ENCODE results near the gene SOX10.

SOX10 gene

DNA sequence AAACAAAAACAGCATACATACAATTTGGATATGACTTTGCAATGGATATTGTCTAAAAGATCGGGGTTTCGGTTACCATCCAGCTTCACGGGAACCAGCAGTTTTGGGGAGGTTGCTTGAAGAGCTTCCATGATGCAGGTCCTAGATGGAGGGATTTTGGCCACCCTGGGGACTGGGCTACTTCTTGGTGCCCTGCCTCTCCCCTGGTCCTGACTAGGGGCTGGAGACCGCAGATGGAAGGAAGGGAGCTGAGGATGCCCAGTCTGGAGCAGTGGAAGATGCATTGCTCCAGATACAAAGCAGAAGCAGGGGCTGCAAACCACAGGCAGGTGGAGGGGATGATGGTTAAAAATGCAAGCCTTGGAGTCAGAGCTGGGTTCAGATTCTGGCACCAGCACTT lies 13.5 kb downstream of the SOX10 start:
- DNase-seq (ENCODE audit: low read depth): no peak
- no peak for TF ChIP-seq CTCF (IDR thresholded peaks at IDR 0.05; ENCODE audit: control insufficient read depth, extremely low read depth, insufficient read depth)
- no peak overlapping the region for H3K4me3 ChIP-seq (ENCODE audit: low read depth, low read length)

DNA sequence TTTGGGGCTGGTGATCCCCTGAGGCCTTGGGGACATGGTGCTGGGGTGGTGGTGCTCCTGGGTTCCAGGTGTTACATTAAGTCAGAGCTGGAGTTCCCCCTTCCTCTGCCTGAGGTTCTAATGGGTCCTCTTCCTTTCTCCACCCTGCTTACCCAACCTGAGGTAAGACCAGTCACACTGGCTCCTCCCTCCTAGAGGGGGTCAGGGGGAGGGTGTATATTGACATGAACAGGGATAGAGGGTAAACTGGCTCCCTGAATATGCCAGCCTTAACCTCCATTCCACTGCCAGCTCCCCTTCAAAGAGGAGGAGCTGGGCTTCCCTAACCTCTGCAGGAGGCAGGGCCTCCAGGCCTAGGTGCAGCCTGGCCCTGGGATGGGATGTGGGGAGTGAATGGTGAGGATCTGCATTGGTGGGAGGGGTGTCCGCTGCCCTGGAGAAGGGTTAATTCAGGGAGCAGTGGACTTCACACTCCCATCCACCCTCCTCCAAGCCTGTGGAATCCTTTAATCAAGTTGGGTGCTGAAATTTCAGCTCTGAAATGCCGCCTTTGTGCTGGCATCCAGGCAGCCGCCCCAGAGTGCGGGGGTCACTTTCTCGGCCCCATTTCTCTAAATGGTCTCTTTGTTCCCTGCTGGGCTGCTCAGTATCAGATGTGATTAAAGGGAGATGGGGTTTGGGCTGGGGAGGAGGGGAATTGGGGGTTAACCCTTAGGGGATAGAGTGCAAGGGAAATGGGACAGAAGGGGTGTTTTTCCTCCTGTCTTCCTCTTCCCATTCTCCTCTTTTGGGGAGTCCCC lies 15.7 kb downstream of the SOX10 start:
- TF ChIP-seq CTCF (IDR thresholded peaks at IDR 0.05; ENCODE audit: control insufficient read depth, extremely low read depth, insufficient read depth): no peak
- H3K4me3 ChIP-seq (ENCODE audit: low read depth, low read length): no peak overlapping the region
- DNase-seq (ENCODE audit: low read depth): no peak

DNA sequence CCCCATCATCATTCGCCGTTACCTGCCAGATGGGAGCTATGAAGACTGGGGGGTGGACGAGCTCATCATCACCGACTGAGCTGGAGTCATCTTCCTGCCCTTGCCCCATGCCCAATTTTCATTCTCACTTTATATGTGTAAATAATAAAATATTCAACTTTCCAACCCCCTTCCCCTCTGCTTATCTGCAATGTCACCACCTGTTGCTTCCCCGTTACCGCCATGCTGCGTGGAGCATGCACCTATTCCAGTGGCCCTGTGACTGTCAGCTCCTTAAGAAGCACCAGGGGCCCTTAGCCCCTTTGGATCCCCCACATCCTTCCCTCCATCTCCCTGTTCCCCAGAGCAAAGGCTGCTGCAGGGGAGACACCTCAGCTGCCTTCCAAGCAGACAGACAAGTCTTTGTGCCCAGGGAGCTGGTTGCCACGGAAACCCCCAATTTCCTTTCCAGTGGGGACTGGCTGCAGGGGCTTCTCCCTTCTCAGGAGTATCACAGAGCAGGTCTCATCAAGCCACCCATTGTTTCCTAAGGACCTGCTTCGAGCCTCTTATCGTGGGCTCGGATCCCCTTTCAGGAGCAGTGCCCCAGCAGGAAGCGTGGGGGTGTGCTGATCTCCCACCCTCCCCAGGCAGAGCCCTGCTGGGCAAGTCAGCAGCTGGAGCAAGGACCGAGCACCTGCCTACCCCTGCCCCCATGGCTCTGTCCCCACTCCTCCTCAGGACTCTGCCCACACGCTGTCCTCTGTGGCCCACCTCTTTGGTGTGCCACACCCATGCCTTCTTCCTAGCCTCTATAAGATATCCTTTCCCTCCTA lies 16.5 kb downstream of the SOX10 start:
- DNase-seq (ENCODE audit: low read depth): no peak
- H3K4me3 ChIP-seq (ENCODE audit: low read depth, low read length): no peak overlapping the region
- no peak for TF ChIP-seq CTCF (IDR thresholded peaks at IDR 0.05; ENCODE audit: control insufficient read depth, extremely low read depth, insufficient read depth)

DNA sequence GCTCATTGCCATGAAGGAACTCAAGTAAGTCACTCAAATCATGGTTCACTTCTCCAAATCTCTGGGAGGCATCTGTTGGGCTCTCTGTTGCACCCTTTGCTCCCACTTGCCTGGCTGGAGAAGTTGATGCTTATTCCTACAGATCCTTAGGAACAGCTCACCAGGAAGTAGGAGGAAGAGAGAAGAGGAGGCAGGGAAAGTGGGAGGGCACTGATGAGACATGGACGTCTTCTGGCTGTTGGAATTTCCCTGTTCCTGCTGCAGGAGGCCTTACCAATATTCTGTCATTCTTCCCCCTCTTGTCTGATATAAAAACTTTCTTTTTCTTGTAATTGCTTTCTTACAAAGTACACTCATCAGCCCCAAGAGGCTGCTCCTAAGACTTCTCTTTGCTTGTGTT lies 17.2 kb downstream of the SOX10 start:
- H3K4me3 ChIP-seq (ENCODE audit: low read depth, low read length): no peak overlapping the region
- DNase-seq (ENCODE audit: low read depth): no peak
- TF ChIP-seq CTCF (IDR thresholded peaks at IDR 0.05; ENCODE audit: control insufficient read depth, extremely low read depth, insufficient read depth): no peak

DNA sequence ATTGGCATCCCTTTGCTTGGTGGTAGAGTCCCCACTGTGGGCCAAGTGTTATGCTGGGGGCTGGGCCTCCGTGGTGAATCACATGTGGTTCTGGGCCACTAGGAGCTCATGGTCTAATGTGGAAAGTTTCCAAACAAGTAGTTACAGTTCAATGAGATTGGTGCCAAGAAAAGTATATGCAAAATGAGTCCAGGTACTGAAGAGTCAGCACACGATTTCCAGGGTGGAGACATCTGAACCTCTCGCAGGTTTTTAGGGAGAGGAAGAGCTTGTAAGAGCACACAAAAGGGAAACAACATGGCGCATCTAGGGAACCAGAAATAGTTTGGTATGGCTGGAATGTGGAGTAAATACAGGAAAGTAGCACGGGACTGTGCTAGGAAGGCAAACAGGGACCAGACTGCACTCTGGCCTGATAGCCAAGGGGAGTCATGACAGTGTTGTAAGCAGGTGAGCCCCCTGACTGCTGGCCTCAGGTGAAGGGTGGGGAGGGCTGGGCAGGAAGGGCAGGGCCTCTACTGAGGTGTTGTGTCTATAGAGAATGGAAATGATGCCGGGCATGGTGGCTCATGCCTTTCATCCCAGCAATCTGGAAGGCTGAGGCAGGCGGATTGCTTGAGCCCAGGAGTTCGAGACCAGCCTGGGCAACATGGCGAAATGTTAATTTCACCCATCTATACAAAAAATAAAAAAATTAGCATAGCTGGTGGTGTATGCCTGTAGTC lies 18.3 kb downstream of the SOX10 start:
- TF ChIP-seq CTCF (IDR thresholded peaks at IDR 0.05; ENCODE audit: control insufficient read depth, extremely low read depth, insufficient read depth): no peak
- DNase-seq (ENCODE audit: low read depth): no peak
- H3K4me3 ChIP-seq (ENCODE audit: low read depth, low read length): no peak overlapping the region

DNA sequence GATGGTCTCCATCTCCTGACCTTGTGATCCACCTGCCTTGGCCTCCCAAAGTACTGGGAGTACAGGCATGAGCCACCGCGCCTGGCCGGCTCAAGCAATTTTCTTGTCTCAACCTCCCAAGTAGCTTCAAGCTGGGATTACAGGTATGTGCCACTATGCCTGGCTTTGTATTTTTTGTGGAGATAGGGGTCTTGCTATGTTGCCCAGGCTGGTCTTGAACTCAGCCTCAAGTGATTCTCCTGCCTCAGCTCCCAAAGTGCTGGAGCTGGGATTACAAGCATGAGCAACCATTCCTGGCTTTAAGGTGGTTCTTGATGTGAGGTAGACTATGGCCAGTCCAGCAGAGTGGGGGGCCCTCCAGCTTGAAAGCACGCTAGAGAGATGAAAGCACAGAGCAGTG lies 23.3 kb downstream of the SOX10 start:
- no peak for DNase-seq (ENCODE audit: low read depth)
- no peak overlapping the region for H3K4me3 ChIP-seq (ENCODE audit: low read depth, low read length)
- TF ChIP-seq CTCF (IDR thresholded peaks at IDR 0.05; ENCODE audit: control insufficient read depth, extremely low read depth, insufficient read depth): no peak
